HepG2 (cell line): ENCODE data around the gene GINM1. TPM values are rescaled to one million over a fixed set of nuclear protein-coding genes. Genes with fewer than 3 reads are reported as not detected.

Experiments used
- BRF2 ChIP-seq: sonication (generic); formaldehyde crosslinking; IDR thresholded peaks from 2 replicates; pipeline ENCODE4 v1.8.1; 2022; ENCODE audit warnings: mild to moderate bottlenecking, missing genetic modification reagents
- DMAP1 ChIP-seq: IDR thresholded peaks from 2 replicates; pipeline ENCODE4 v1.6.1; 2016
- LRRFIP1 ChIP-seq: sonication (generic); formaldehyde crosslinking; conservative IDR thresholded peaks from 2 replicates; pipeline ENCODE4 v1.4.0; 2020; ENCODE audit warnings: missing genetic modification reagents
- MYPOP ChIP-seq: sonication (generic); formaldehyde crosslinking; IDR thresholded peaks from 2 replicates; pipeline ENCODE4 v1.8.1; 2023; ENCODE audit warnings: mild to moderate bottlenecking, moderate library complexity, missing genetic modification reagents
- NFIC ChIP-seq: IDR thresholded peaks from 2 replicates; pipeline ENCODE4 v1.6.1; 2012; ENCODE audit warnings: mild to moderate bottlenecking, low read length, inconsistent platforms
- PLRG1 ChIP-seq: fragments of 450-650 bp; conservative IDR thresholded peaks from 2 replicates; pipeline ENCODE4 v1.6.1; 2016
- SNAPC2 ChIP-seq: sonication (generic); formaldehyde crosslinking; IDR thresholded peaks from 2 replicates; pipeline ENCODE4 v1.8.1; 2022; ENCODE audit warnings: mild to moderate bottlenecking, missing genetic modification reagents
- UBTF ChIP-seq: sonication (generic); formaldehyde crosslinking; IDR thresholded peaks from 2 replicates; pipeline ENCODE4 v1.4.0; 2020; ENCODE audit warnings: mild to moderate bottlenecking, missing genetic modification reagents
- ZNF10 ChIP-seq: sonication (generic); formaldehyde crosslinking; IDR thresholded peaks from 2 replicates; pipeline ENCODE4 v1.4.0; 2020; ENCODE audit warnings: mild to moderate bottlenecking, low read depth, missing genetic modification reagents, borderline replicate concordance
- ZNF142 ChIP-seq: sonication (generic); formaldehyde crosslinking; IDR thresholded peaks from 2 replicates; pipeline ENCODE4 v1.4.0; 2020; ENCODE audit warnings: missing genetic modification reagents
- ZNF276 ChIP-seq: sonication (generic); formaldehyde crosslinking; IDR thresholded peaks from 2 replicates; pipeline ENCODE4 v1.4.0; 2020; ENCODE audit warnings: mild to moderate bottlenecking, low read depth, missing genetic modification reagents
- ZNF430 ChIP-seq: sonication (generic); formaldehyde crosslinking; IDR thresholded peaks from 2 replicates; pipeline ENCODE4 v1.9.0; 2021; ENCODE audit warnings: mild to moderate bottlenecking, missing genetic modification reagents
- polyA plus RNA-seq, 8 experiments: library from polyadenylated mRNA; depleted of rRNA in 3 of 8; stranded (reverse) in 7 of 8; unstranded in 1 of 8; fragments of >200 nt; fragmentation: Illumina TruSeq in 4 of 8; extraction: Trizol in 4 of 8; gene quantifications; 2 replicates each; pipeline versions ENCODE4 v1.2.1 to v1.2.3, GENCODE V29; 2011 to 2016; ENCODE audit warnings: low read depth in 4 of 8, missing spikeins in 1 of 8, mixed read lengths in 1 of 8; ENCODE audit not compliant: insufficient read depth in 1 of 8
- total RNA-seq, 5 experiments: library from RNA; depleted of rRNA; stranded (reverse); fragments of >200 nt; fragmentation: Illumina TruSeq; extraction: Trizol; gene quantifications; 2 replicates each; pipeline ENCODE4 v1.2.3, GENCODE V29; 2016; ENCODE audit warnings: low read depth in 1 of 5

Gene GINM1
- total and polyA plus RNA-seq, 2 of the 13 experiments (the other 11 are each of a cell fraction or from before 2014, with no cell fraction given) = 19.4 to 27.5 TPM

- TF ChIP-seq UBTF (CRISPR knock-in tag) (peak; percentile 72), ZNF142 (CRISPR knock-in tag) (peak; percentile 78; the same call in 1 of the 2 replicates), LRRFIP1 (CRISPR knock-in tag) (no peak), SNAPC2 (CRISPR knock-in tag) (peak; percentile 74; the same call in 1 of the 2 replicates), NFIC (no peak), PLRG1 (no peak), DMAP1 (CRISPR knock-in tag) (peak; percentile 88), ZNF430 (CRISPR knock-in tag) (no peak; the same call in 1 of the 2 replicates), BRF2 (CRISPR knock-in tag) (peak; percentile 93), ZNF276 (CRISPR knock-in tag) (no peak), ZNF10 (CRISPR knock-in tag) (no peak), MYPOP (CRISPR knock-in tag) (peak; percentile 85)
Measured at GRCh38 chr6:149545754-149546471, 20.3 kb upstream of the GINM1 start, which contains the start of gene PPIL4 (continued).
